ENCODE measurements around the gene NDP.

The NDP gene

GRCh38 chrX:43962636-43963035 is 10.6 kb downstream of the NDP start (continued):
- TF ChIP-seq ZFP3 (tag by site-specific recombination; IDR thresholded peaks at IDR 0.05; ENCODE audit: low read depth): no peak
- no peak for TF ChIP-seq ZNF394 (tag by site-specific recombination; IDR thresholded peaks at IDR 0.05; ENCODE audit: borderline replicate concordance)
- no peak for TF ChIP-seq GLI4 (tag by site-specific recombination; IDR thresholded peaks at IDR 0.05)
- TF ChIP-seq MEIS1 (CRISPR knock-in tag; IDR thresholded peaks at IDR 0.05; ENCODE audit: borderline replicate concordance): no peak
- no peak for TF ChIP-seq ZNF704 (tag by site-specific recombination; IDR thresholded peaks at IDR 0.05)
- TF ChIP-seq, protein P1, sequence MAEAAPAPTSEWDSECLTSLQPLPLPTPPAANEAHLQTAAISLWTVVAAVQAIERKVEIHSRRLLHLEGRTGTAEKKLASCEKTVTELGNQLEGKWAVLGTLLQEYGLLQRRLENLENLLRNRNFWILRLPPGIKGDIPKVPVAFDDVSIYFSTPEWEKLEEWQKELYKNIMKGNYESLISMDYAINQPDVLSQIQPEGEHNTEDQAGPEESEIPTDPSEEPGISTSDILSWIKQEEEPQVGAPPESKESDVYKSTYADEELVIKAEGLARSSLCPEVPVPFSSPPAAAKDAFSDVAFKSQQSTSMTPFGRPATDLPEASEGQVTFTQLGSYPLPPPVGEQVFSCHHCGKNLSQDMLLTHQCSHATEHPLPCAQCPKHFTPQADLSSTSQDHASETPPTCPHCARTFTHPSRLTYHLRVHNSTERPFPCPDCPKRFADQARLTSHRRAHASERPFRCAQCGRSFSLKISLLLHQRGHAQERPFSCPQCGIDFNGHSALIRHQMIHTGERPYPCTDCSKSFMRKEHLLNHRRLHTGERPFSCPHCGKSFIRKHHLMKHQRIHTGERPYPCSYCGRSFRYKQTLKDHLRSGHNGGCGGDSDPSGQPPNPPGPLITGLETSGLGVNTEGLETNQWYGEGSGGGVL (tag by site-specific recombination; IDR thresholded peaks at IDR 0.05): no peak
- TF ChIP-seq BCL11B (tag by site-specific recombination; IDR thresholded peaks at IDR 0.05; ENCODE audit: low read depth): no peak
- TF ChIP-seq ZNF510 (tag by site-specific recombination; IDR thresholded peaks at IDR 0.05; ENCODE audit: insufficient replicate concordance): no peak
- no peak for TF ChIP-seq ZNF48 (tag by site-specific recombination; IDR thresholded peaks at IDR 0.05)

GRCh38 chrX:43961699-43962098 is 11.5 kb downstream of the NDP start:
- ChIA-PET POLR2A (no interaction called here), CTCF (interaction anchor here (0.5 to 1.9 kb wide), 10 partner anchors 37 to 1107 kb away, joined by 3 to 8 read pairs (median 4); no protein-coding TSS in a partner anchor)
- H3K27ac ChIP-seq (ENCODE audit: extremely low read depth, low read depth, low read length): no peak overlapping the region
- no peaks in the 10 kb centered on the region for H3K4me1 ChIP-seq (ENCODE audit: control insufficient read depth, insufficient read depth, low read length)
- H3K9me3 ChIP-seq (ENCODE audit: control insufficient read depth, insufficient read depth, low read depth, low read length): no peaks in the 10 kb centered on the region
- no peaks in the 10 kb centered on the region for H3K36me3 ChIP-seq (ENCODE audit: control insufficient read depth in 2 of 2, insufficient read depth in 1 of 2, low read length in 2 of 2)
- TF ChIP-seq ZNF510 (tag by site-specific recombination; IDR thresholded peaks at IDR 0.05; ENCODE audit: insufficient replicate concordance) (no peak), ZBTB21 (tag by site-specific recombination; IDR thresholded peaks at IDR 0.05) (no peak), ZNF501 (tag by site-specific recombination; IDR thresholded peaks at IDR 0.05) (no peak), FEZF1 (tag by site-specific recombination; IDR thresholded peaks at IDR 0.05) (no peak), ZNF704 (tag by site-specific recombination; IDR thresholded peaks at IDR 0.05) (no peak)
- TF ChIP-seq, protein P2, sequence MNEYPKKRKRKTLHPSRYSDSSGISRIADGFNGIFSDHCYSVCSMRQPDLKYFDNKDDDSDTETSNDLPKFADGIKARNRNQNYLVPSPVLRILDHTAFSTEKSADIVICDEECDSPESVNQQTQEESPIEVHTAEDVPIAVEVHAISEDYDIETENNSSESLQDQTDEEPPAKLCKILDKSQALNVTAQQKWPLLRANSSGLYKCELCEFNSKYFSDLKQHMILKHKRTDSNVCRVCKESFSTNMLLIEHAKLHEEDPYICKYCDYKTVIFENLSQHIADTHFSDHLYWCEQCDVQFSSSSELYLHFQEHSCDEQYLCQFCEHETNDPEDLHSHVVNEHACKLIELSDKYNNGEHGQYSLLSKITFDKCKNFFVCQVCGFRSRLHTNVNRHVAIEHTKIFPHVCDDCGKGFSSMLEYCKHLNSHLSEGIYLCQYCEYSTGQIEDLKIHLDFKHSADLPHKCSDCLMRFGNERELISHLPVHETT (tag by site-specific recombination; IDR thresholded peaks at IDR 0.05): no peak
- no peak overlapping the region for H3K4me3 ChIP-seq (ENCODE audit: low read depth, low read length)

GRCh38 chrX:43958529-43958928 is 14.7 kb downstream of the NDP start:
- ChIA-PET CTCF (interaction anchor here (0.5 to 2.5 kb wide), 48 partner anchors 9 to 1925 kb away, joined by 3 to 54 read pairs (median 4); no protein-coding TSS in a partner anchor), POLR2A (interaction anchor here (0.9 to 1.2 kb wide), 2 partner anchors 285 to 914 kb away, joined by 5 to 10 read pairs; partner anchors contain the start of gene KDM6A)
- no peak overlapping the region for H3K27ac ChIP-seq (ENCODE audit: extremely low read depth, low read depth, low read length)
- no peaks in the 10 kb centered on the region for H3K4me1 ChIP-seq (ENCODE audit: control insufficient read depth, insufficient read depth, low read length)
- no peak overlapping the region for H3K4me3 ChIP-seq (ENCODE audit: low read depth, low read length)
- H3K36me3 ChIP-seq (ENCODE audit: control insufficient read depth in 2 of 2, insufficient read depth in 1 of 2, low read length in 2 of 2): no peaks in the 10 kb centered on the region
- no peaks in the 10 kb centered on the region for H3K9me3 ChIP-seq (ENCODE audit: control insufficient read depth, insufficient read depth, low read depth, low read length)
- TF ChIP-seq, protein P3, sequence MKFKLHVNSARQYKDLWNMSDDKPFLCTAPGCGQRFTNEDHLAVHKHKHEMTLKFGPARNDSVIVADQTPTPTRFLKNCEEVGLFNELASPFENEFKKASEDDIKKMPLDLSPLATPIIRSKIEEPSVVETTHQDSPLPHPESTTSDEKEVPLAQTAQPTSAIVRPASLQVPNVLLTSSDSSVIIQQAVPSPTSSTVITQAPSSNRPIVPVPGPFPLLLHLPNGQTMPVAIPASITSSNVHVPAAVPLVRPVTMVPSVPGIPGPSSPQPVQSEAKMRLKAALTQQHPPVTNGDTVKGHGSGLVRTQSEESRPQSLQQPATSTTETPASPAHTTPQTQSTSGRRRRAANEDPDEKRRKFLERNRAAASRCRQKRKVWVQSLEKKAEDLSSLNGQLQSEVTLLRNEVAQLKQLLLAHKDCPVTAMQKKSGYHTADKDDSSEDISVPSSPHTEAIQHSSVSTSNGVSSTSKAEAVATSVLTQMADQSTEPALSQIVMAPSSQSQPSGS (tag by site-specific recombination; IDR thresholded peaks at IDR 0.05; ENCODE audit: low read depth): no peak
- TF ChIP-seq, protein P4, sequence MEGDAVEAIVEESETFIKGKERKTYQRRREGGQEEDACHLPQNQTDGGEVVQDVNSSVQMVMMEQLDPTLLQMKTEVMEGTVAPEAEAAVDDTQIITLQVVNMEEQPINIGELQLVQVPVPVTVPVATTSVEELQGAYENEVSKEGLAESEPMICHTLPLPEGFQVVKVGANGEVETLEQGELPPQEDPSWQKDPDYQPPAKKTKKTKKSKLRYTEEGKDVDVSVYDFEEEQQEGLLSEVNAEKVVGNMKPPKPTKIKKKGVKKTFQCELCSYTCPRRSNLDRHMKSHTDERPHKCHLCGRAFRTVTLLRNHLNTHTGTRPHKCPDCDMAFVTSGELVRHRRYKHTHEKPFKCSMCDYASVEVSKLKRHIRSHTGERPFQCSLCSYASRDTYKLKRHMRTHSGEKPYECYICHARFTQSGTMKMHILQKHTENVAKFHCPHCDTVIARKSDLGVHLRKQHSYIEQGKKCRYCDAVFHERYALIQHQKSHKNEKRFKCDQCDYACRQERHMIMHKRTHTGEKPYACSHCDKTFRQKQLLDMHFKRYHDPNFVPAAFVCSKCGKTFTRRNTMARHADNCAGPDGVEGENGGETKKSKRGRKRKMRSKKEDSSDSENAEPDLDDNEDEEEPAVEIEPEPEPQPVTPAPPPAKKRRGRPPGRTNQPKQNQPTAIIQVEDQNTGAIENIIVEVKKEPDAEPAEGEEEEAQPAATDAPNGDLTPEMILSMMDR (tag by site-specific recombination; IDR thresholded peaks at IDR 0.05): peak; percentile 61
- TF ChIP-seq ZNF654 (tag by site-specific recombination; IDR thresholded peaks at IDR 0.05; ENCODE audit: low read depth) (peak; percentile 74), KLF8 (tag by site-specific recombination; IDR thresholded peaks at IDR 0.05) (no peak), SCRT2 (tag by site-specific recombination; IDR thresholded peaks at IDR 0.05) (no peak), YY1 (tag by site-specific recombination; IDR thresholded peaks at IDR 0.05) (no peak), BCL6B (tag by site-specific recombination; IDR thresholded peaks at IDR 0.05) (no peak)
- TF ChIP-seq, protein P5, sequence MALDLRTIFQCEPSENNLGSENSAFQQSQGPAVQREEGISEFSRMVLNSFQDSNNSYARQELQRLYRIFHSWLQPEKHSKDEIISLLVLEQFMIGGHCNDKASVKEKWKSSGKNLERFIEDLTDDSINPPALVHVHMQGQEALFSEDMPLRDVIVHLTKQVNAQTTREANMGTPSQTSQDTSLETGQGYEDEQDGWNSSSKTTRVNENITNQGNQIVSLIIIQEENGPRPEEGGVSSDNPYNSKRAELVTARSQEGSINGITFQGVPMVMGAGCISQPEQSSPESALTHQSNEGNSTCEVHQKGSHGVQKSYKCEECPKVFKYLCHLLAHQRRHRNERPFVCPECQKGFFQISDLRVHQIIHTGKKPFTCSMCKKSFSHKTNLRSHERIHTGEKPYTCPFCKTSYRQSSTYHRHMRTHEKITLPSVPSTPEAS (tag by site-specific recombination; IDR thresholded peaks at IDR 0.05): no peak
